Upper lobe of left lung (tissue), 6 donors: Measurements from ENCODE around the gene SPTLC3. TPM values are rescaled to one million over a fixed set of nuclear protein-coding genes. Genes with fewer than 3 reads are reported as not detected.

Experiments
- ATAC-seq, 2 donors: fragments of 200-7000 bp; cut with Tn5 transposase; one replicate each; pipeline ENCODE4 v1.9.1; 2022; ENCODE audit warnings: mild to moderate bottlenecking in 2 of 2, moderate library complexity in 2 of 2; ENCODE audit not compliant: low FRiP score in 2 of 2
- DNase-seq, 2 donors: peaks; one replicate each; pipeline ENCODE4 v3.0.0-alpha.2; 2019 to 2020
- H3K27ac ChIP-seq, 4 donors: fragments of 200-600 bp; sonication (generic); one replicate each; pipeline ENCODE4 v1.5.1; 2016 to 2019
- H3K27me3 ChIP-seq, 4 donors: fragments of 200-600 bp; sonication (generic); one replicate each; pipeline ENCODE4 v1.5.1; 2017 to 2019
- H3K36me3 ChIP-seq, 4 donors: fragments of 200-600 bp; sonication (generic); one replicate each; pipeline ENCODE4 v1.5.1; 2016 to 2019
- H3K4me1 ChIP-seq, 4 donors: fragments of 200-600 bp; sonication (generic); one replicate each; pipeline ENCODE4 v1.5.1; 2018 to 2019
- H3K4me3 ChIP-seq, 4 donors: fragments of 200-600 bp; sonication (generic); one replicate each; pipeline ENCODE4 v1.5.1; 2017 to 2019; ENCODE audit warnings: mild to moderate bottlenecking in 2 of 4, moderate library complexity in 1 of 4
- H3K9me3 ChIP-seq, 4 donors: fragments of 200-600 bp; sonication (generic); one replicate each; pipeline ENCODE4 v1.5.1; 2018 to 2019
- CTCF ChIP-seq, 6 experiments: fragments of 450-650 bp in 4 of 6; fragments of 200-600 bp in 2 of 6; sonication (generic) in 2 of 6; IDR thresholded peaks; one replicate each; pipeline ENCODE4 v1.5.1; 2016 to 2019; ENCODE audit warnings: antibody characterized with exemption in 6 of 6
- EP300 ChIP-seq, 4 donors: sonication (generic); formaldehyde crosslinking; IDR thresholded peaks; one replicate each; pipeline ENCODE4 v1.5.1; 2017; ENCODE audit warnings: antibody characterized with exemption in 4 of 4, control low read depth in 2 of 4
- POLR2A ChIP-seq, 4 donors: fragments of 450-650 bp; IDR thresholded peaks; one replicate each; pipeline ENCODE4 v1.5.1; 2016 to 2017; ENCODE audit warnings: antibody characterized with exemption in 4 of 4, mild to moderate bottlenecking in 2 of 4
- POLR2AphosphoS5 ChIP-seq, 2 donors: sonication (generic); formaldehyde crosslinking; IDR thresholded peaks; one replicate each; pipeline ENCODE4 v1.5.1; 2017; ENCODE audit warnings: antibody characterized with exemption in 2 of 2
- WGBS, 2 donors: methylation state at CpG; one replicate each; pipeline ENCODE4 v1.1.5; 2017 to 2018; 5-methylcytosine and 5-hydroxymethylcytosine counted together
- total RNA-seq, 6 donors: library from RNA; depleted of rRNA in 4 of 6; stranded (reverse); fragments of >200 nt in 4 of 6; gene quantifications; one replicate each; pipeline versions ENCODE4 v1.1.0 to v1.2.1, GENCODE V29; 2016 to 2021
- donor health status: DM: no; HTN: no; CAD: no; lungs with moderate emphysema.
- donor health status: DM: no; HTN: yes; CAD: no; lungs with severe emphysema.

The SPTLC3 gene
- total RNA-seq, 6 donors from 2014 or later: 9.0 to 21.7 (median 15.8) TPM

- Histone ChIP-seq H3K4me3 (no peak overlapping the region), H3K36me3 (peaks cover 0 to 8% (median 3%) of the 10 kb centered on the region in 4 donors), H3K4me1 (no peaks in the 10 kb centered on the region), H3K27me3 (no peaks in the 10 kb centered on the region), H3K9me3 (no peaks in the 10 kb centered on the region), H3K27ac (no peak overlapping the region)
- no peak for TF ChIP-seq CTCF (IDR thresholded peaks at IDR 0.05)
- TF ChIP-seq POLR2AphosphoS5 (IDR thresholded peaks at IDR 0.05): no peak
- no peak for TF ChIP-seq EP300 (IDR thresholded peaks at IDR 0.05)
- TF ChIP-seq POLR2A (IDR thresholded peaks at IDR 0.05): no peak
- ATAC-seq (no peak), DNase-seq (no peak)
- 73 to 83% methylated on average over 3 to 5 of the region's 5 CpGs for WGBS, 2 donors
Measured at GRCh38 chr20:13111249-13111911, 102.6 kb downstream of the SPTLC3 start.

- no peak for ATAC-seq
- Histone ChIP-seq H3K4me3 (no peak overlapping the region), H3K9me3 (no peaks in the 10 kb centered on the region), H3K4me1 (no peaks in the 10 kb centered on the region), H3K27me3 (no peaks in the 10 kb centered on the region), H3K36me3 (peaks cover 0 to 8% (median 3%) of the 10 kb centered on the region in 4 donors), H3K27ac (no peak overlapping the region)
- TF ChIP-seq CTCF (IDR thresholded peaks at IDR 0.05): no peak
- no peak for TF ChIP-seq POLR2AphosphoS5 (IDR thresholded peaks at IDR 0.05)
- no peak for TF ChIP-seq EP300 (IDR thresholded peaks at IDR 0.05)
- no peak for TF ChIP-seq POLR2A (IDR thresholded peaks at IDR 0.05)
- WGBS, 2 donors: 94 to 97% methylated on average over 3 of the region's 3 CpGs
- no peak for DNase-seq
Measured at GRCh38 chr20:13113731-13114130, 105.0 kb downstream of the SPTLC3 start.

GRCh38 chr20:13117200-13117599, 108.4 kb downstream of the SPTLC3 start:
- Histone ChIP-seq H3K27ac (no peak overlapping the region), H3K27me3 (no peaks in the 10 kb centered on the region), H3K4me1 (peaks cover 0 to 5% (median 2%) of the 10 kb centered on the region in 4 donors), H3K36me3 (peaks cover 0 to 3% (median under 1%) of the 10 kb centered on the region in 4 donors), H3K9me3 (no peaks in the 10 kb centered on the region), H3K4me3 (no peak overlapping the region)
- TF ChIP-seq POLR2A (IDR thresholded peaks at IDR 0.05) (no peak), CTCF (IDR thresholded peaks at IDR 0.05) (no peak), EP300 (IDR thresholded peaks at IDR 0.05) (no peak), POLR2AphosphoS5 (IDR thresholded peaks at IDR 0.05) (no peak)
- ATAC-seq: no peak
- DNase-seq: no peak
- 84 to 85% methylated on average over 2 of the region's 2 CpGs for WGBS, 2 donors

- 81 to 94% methylated on average over 1 of the region's 1 CpG for whole genome bisulfite sequencing, 2 donors
- H3K36me3 ChIP-seq: no peaks in the 10 kb centered on the region
- H3K9me3 ChIP-seq: no peaks in the 10 kb centered on the region
- peaks cover 0 to 5% (median 2%) of the 10 kb centered on the region in 4 donors for H3K4me1 ChIP-seq
- no peak for DNase-seq
- H3K27ac ChIP-seq: no peak overlapping the region
- H3K4me3 ChIP-seq: no peak overlapping the region
- H3K27me3 ChIP-seq: no peaks in the 10 kb centered on the region
- TF ChIP-seq POLR2AphosphoS5 (IDR thresholded peaks at IDR 0.05) (no peak), EP300 (IDR thresholded peaks at IDR 0.05) (no peak), CTCF (IDR thresholded peaks at IDR 0.05) (no peak), POLR2A (IDR thresholded peaks at IDR 0.05) (no peak)
- no peak for ATAC-seq
Measured at GRCh38 chr20:13118676-13119075, 109.9 kb downstream of the SPTLC3 start.

GRCh38 chr20:13119583-13119982, 110.8 kb downstream of the SPTLC3 start:
- no peak for TF ChIP-seq POLR2A (IDR thresholded peaks at IDR 0.05)
- no peak for TF ChIP-seq EP300 (IDR thresholded peaks at IDR 0.05)
- peak; percentile 63 to 87 (median 80) for TF ChIP-seq CTCF (IDR thresholded peaks at IDR 0.05)
- Histone ChIP-seq H3K4me3 (no peak overlapping the region), H3K27ac (no peak overlapping the region), H3K36me3 (no peaks in the 10 kb centered on the region), H3K4me1 (peaks cover 0 to 5% (median 2%) of the 10 kb centered on the region in 4 donors), H3K27me3 (no peaks in the 10 kb centered on the region), H3K9me3 (no peaks in the 10 kb centered on the region)
- WGBS, 2 donors: 21 to 24% methylated on average over 6 of the region's 6 CpGs
- no peak for DNase-seq
- peak in 1 of 2 donors; percentile 85 for ATAC-seq
